GM23338 (cell line): ENCODE data around the gene WDR77. TPM values are rescaled to one million over a fixed set of nuclear protein-coding genes. Genes with fewer than 3 reads are reported as not detected.

ENCODE experiments used
- ATAC-seq: fragments of 200-7000 bp; cut with Tn5 transposase; 3 replicates; pipeline ENCODE4 v1.9.1; 2020
- DNase-seq: peaks from one replicate; pipeline ENCODE4 v3.0.0-alpha.2; 2015; ENCODE audit warnings: low spot score
- H2AFZ ChIP-seq: fragments of 200-600 bp; sonication (generic); 2 replicates; pipeline ENCODE4 v1.8.0; 2016; ENCODE audit warnings: antibody characterized with exemption, mild to moderate bottlenecking, moderate library complexity
- H3F3A ChIP-seq: fragments of 200-600 bp; sonication (generic); replicated peaks from 2 replicates; pipeline ENCODE4 v1.8.0; 2017; ENCODE audit warnings: antibody characterized with exemption, mixed run types, low read depth
- H3K27ac ChIP-seq: fragments of 200-600 bp; sonication (generic); 2 replicates; pipeline ENCODE4 v1.6.1; 2016; ENCODE audit warnings: low read depth
- H3K27me3 ChIP-seq: fragments of 200-600 bp; sonication (generic); 2 replicates; pipeline ENCODE4 v1.8.0; 2016; ENCODE audit warnings: mild to moderate bottlenecking, mixed run types, moderate library complexity; ENCODE audit not compliant: insufficient read depth
- H3K36me3 ChIP-seq: fragments of 200-600 bp; sonication (generic); 2 replicates; pipeline ENCODE4 v1.8.0; 2016; ENCODE audit warnings: mild to moderate bottlenecking; ENCODE audit not compliant: insufficient read depth
- H3K4me1 ChIP-seq: fragments of 200-600 bp; sonication (generic); 2 replicates; pipeline ENCODE4 v1.8.0; 2016; ENCODE audit warnings: mild to moderate bottlenecking, moderate library complexity; ENCODE audit not compliant: insufficient read depth
- H3K4me2 ChIP-seq: fragments of 200-600 bp; sonication (generic); 2 replicates; pipeline ENCODE4 v1.7.1; 2017; ENCODE audit warnings: mixed run types
- H3K4me3 ChIP-seq: fragments of 200-600 bp; sonication (generic); 2 replicates; pipeline ENCODE4 v1.6.1; 2016; ENCODE audit warnings: mixed run types
- H3K79me2 ChIP-seq: fragments of 200-600 bp; sonication (generic); replicated peaks from 2 replicates; pipeline ENCODE4 v1.8.0; 2017; ENCODE audit warnings: mild to moderate bottlenecking; ENCODE audit not compliant: insufficient read depth
- H3K9me2 ChIP-seq: fragments of 200-600 bp; sonication (generic); 2 replicates; pipeline ENCODE4 v1.8.0; 2017; ENCODE audit not compliant: insufficient read depth
- H4K20me1 ChIP-seq: fragments of 200-600 bp; sonication (generic); replicated peaks from 2 replicates; pipeline ENCODE4 v1.8.0; 2017; ENCODE audit warnings: mild to moderate bottlenecking; ENCODE audit not compliant: insufficient read depth
- H3K27ac Mint-ChIP-seq: 2 replicates; pipeline ENCODE4 v1.8.0; 2020; ENCODE audit warnings: inconsistent platforms, mild to moderate bottlenecking, moderate library complexity, mixed read lengths
- H3K27me3 Mint-ChIP-seq: 3 replicates; pipeline ENCODE4 v1.8.0; 2022; ENCODE audit warnings: low read depth, mild to moderate bottlenecking, moderate library complexity, mixed read lengths, inconsistent platforms; ENCODE audit not compliant: insufficient read depth, poor library complexity
- H3K36me3 Mint-ChIP-seq: 3 replicates; pipeline ENCODE4 v1.8.0; 2021; ENCODE audit warnings: low read depth, mild to moderate bottlenecking, inconsistent platforms, moderate library complexity, mixed read lengths
- H3K4me1 Mint-ChIP-seq: 3 replicates; pipeline ENCODE4 v1.8.0; 2020; ENCODE audit warnings: mild to moderate bottlenecking, inconsistent platforms, mixed read lengths
- H3K4me3 Mint-ChIP-seq: 3 replicates; pipeline ENCODE4 v1.8.0; 2021; ENCODE audit warnings: moderate library complexity, mild to moderate bottlenecking, inconsistent platforms, mixed read lengths
- H3K9me3 Mint-ChIP-seq: 3 replicates; pipeline ENCODE4 v1.8.0; 2020; ENCODE audit warnings: moderate library complexity, mild to moderate bottlenecking, inconsistent platforms, mixed read lengths
- CREB1 ChIP-seq: fragments of 250-450 bp; sonication (Bioruptor Pico); IDR thresholded peaks from 2 replicates; pipeline ENCODE4 v1.5.0; 2020; ENCODE audit warnings: low read depth, mild to moderate bottlenecking, moderate library complexity
- ETS1 ChIP-seq: IDR thresholded peaks from 2 replicates; pipeline ENCODE4 v1.6.1; 2016; ENCODE audit warnings: antibody characterized with exemption
- EZH2 ChIP-seq: fragments of 200-600 bp; sonication (generic); IDR thresholded peaks from one replicate; pipeline ENCODE4 v1.8.0; 2017; ENCODE audit warnings: antibody characterized with exemption, mild to moderate bottlenecking, low read depth; ENCODE audit not compliant: unreplicated experiment
- EZH2phosphoT487 ChIP-seq: fragments of 200-600 bp; sonication (generic); IDR thresholded peaks from one replicate; pipeline ENCODE4 v1.8.1; 2018; ENCODE audit warnings: antibody characterized with exemption; ENCODE audit not compliant: unreplicated experiment
- JUNB ChIP-seq: IDR thresholded peaks from one replicate; pipeline ENCODE4 v1.6.1; 2016; ENCODE audit warnings: antibody characterized with exemption; ENCODE audit not compliant: unreplicated experiment
- NANOG ChIP-seq: IDR thresholded peaks from 2 replicates; pipeline ENCODE4 v1.6.1; 2016; ENCODE audit warnings: antibody characterized with exemption, borderline replicate concordance
- POLR2AphosphoS5 ChIP-seq: IDR thresholded peaks from 2 replicates; pipeline ENCODE4 v1.6.1; 2016; ENCODE audit warnings: antibody characterized with exemption, low read depth
- STAT1 ChIP-seq: IDR thresholded peaks from one replicate; pipeline ENCODE4 v1.6.1; 2016; ENCODE audit warnings: antibody characterized with exemption; ENCODE audit not compliant: unreplicated experiment
- ZNF331 ChIP-seq: fragments of 250-450 bp; sonication (Bioruptor Pico); IDR thresholded peaks from 2 replicates; pipeline ENCODE4 v1.5.0; 2020; ENCODE audit warnings: low read depth, mild to moderate bottlenecking, moderate library complexity
- ZNF462 ChIP-seq: fragments of 250-450 bp; sonication (Bioruptor Pico); IDR thresholded peaks from 2 replicates; pipeline ENCODE4 v1.5.0; 2020; ENCODE audit warnings: mild to moderate bottlenecking, moderate library complexity
- polyA plus RNA-seq: library from polyadenylated mRNA; unstranded; fragments of >200 nt; fragmentation: Nextera tagmentation; extraction: Ambion mirVana; gene quantifications from 2 replicates; pipeline ENCODE4 v1.2.1, GENCODE V29; 2016
- total RNA-seq: library from RNA; depleted of rRNA; stranded (reverse); fragments of >200 nt; shearing (Covaris generic); gene quantifications from 2 replicates; pipeline ENCODE4 v1.2.3, GENCODE V29; 2014
- TF ChIP-seq, protein P1 (sequence below), 2 experiments: fragments of 200-600 bp in 1 of 2; sonication (generic) in 1 of 2; conservative IDR thresholded peaks; 2 replicates each; pipeline versions ENCODE4 v1.5.1 to v1.6.1; 2016 to 2017; ENCODE audit warnings: antibody characterized with exemption in 2 of 2, low read depth in 2 of 2, mild to moderate bottlenecking in 2 of 2, moderate library complexity in 1 of 2
- TF ChIP-seq, protein P2 (sequence below): IDR thresholded peaks from one replicate; pipeline ENCODE4 v1.6.1; 2018; ENCODE audit warnings: antibody characterized with exemption; ENCODE audit not compliant: unreplicated experiment

The WDR77 gene
- total and polyA plus RNA-seq, 2 experiments from 2014 or later, result 85.9 to 111 TPM

GRCh38 chr1:111419037-111419436 is 30.0 kb downstream of the WDR77 start (continued):
- no peak for TF ChIP-seq JUNB

- Mint-ChIP-seq H3K9me3 (no peaks in the 10 kb centered on the region), H3K27me3 (no peaks in the 10 kb centered on the region), H3K4me1 (no peaks in the 10 kb centered on the region; the same call in 2 of the 3 replicates), H3K4me3 (no peak overlapping the region), H3K36me3 (no peaks in the 10 kb centered on the region), H3K27ac (no peak overlapping the region)
- Histone ChIP-seq H4K20me1 (no peaks in the 10 kb centered on the region), H2AFZ (no peak overlapping the region), H3K79me2 (no peaks in the 10 kb centered on the region), H3F3A (no peaks in the 10 kb centered on the region), H3K36me3 (no peaks in the 10 kb centered on the region), H3K27ac (no peak overlapping the region), H3K4me3 (no peak overlapping the region), H3K9me2 (peaks cover 6% of the 10 kb centered on the region; the same call in 1 of the 2 replicates), H3K4me2 (no peak overlapping the region), H3K27me3 (no peaks in the 10 kb centered on the region), H3K4me1 (no peaks in the 10 kb centered on the region)
- ATAC-seq (no peak), DNase-seq (peak; percentile 10)
- TF ChIP-seq NANOG (no peak), EZH2 (no peak), ETS1 (no peak), ZNF331 (CRISPR knock-in tag) (no peak), EZH2phosphoT487 (no peak), CREB1 (CRISPR knock-in tag) (no peak), ZNF462 (CRISPR knock-in tag) (no peak), STAT1 (no peak), POLR2AphosphoS5 (no peak)
- TF ChIP-seq, protein P1, sequence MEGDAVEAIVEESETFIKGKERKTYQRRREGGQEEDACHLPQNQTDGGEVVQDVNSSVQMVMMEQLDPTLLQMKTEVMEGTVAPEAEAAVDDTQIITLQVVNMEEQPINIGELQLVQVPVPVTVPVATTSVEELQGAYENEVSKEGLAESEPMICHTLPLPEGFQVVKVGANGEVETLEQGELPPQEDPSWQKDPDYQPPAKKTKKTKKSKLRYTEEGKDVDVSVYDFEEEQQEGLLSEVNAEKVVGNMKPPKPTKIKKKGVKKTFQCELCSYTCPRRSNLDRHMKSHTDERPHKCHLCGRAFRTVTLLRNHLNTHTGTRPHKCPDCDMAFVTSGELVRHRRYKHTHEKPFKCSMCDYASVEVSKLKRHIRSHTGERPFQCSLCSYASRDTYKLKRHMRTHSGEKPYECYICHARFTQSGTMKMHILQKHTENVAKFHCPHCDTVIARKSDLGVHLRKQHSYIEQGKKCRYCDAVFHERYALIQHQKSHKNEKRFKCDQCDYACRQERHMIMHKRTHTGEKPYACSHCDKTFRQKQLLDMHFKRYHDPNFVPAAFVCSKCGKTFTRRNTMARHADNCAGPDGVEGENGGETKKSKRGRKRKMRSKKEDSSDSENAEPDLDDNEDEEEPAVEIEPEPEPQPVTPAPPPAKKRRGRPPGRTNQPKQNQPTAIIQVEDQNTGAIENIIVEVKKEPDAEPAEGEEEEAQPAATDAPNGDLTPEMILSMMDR (conservative IDR thresholded peaks at IDR 0.05; ENCODE audit: low read depth in 2 of 2), result no peak
- TF ChIP-seq, protein P2, sequence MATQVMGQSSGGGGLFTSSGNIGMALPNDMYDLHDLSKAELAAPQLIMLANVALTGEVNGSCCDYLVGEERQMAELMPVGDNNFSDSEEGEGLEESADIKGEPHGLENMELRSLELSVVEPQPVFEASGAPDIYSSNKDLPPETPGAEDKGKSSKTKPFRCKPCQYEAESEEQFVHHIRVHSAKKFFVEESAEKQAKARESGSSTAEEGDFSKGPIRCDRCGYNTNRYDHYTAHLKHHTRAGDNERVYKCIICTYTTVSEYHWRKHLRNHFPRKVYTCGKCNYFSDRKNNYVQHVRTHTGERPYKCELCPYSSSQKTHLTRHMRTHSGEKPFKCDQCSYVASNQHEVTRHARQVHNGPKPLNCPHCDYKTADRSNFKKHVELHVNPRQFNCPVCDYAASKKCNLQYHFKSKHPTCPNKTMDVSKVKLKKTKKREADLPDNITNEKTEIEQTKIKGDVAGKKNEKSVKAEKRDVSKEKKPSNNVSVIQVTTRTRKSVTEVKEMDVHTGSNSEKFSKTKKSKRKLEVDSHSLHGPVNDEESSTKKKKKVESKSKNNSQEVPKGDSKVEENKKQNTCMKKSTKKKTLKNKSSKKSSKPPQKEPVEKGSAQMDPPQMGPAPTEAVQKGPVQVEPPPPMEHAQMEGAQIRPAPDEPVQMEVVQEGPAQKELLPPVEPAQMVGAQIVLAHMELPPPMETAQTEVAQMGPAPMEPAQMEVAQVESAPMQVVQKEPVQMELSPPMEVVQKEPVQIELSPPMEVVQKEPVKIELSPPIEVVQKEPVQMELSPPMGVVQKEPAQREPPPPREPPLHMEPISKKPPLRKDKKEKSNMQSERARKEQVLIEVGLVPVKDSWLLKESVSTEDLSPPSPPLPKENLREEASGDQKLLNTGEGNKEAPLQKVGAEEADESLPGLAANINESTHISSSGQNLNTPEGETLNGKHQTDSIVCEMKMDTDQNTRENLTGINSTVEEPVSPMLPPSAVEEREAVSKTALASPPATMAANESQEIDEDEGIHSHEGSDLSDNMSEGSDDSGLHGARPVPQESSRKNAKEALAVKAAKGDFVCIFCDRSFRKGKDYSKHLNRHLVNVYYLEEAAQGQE, result no peak
These were observed 31.3 kb downstream of the WDR77 start for GRCh38 chr1:111417755-111418154.
